Peyer's patch (tissue), 4 donors: ENCODE data around the gene NRBF2.

Source experiments
- CTCF ChIP-seq, 6 experiments: fragments of 450-650 bp in 4 of 6; fragments of 200-600 bp in 2 of 6; sonication (generic) in 1 of 6; IDR thresholded peaks; one replicate each; pipeline ENCODE4 v1.5.1; 2017 to 2019; ENCODE audit warnings: antibody characterized with exemption in 6 of 6, mild to moderate bottlenecking in 3 of 6, moderate library complexity in 1 of 6
- POLR2A ChIP-seq, 2 donors: fragments of 450-650 bp; IDR thresholded peaks; one replicate each; pipeline ENCODE4 v1.5.1; 2017; ENCODE audit warnings: antibody characterized with exemption in 2 of 2, mild to moderate bottlenecking in 2 of 2, moderate library complexity in 2 of 2

- no peak for TF ChIP-seq CTCF (IDR thresholded peaks at IDR 0.05)
- TF ChIP-seq POLR2A (IDR thresholded peaks at IDR 0.05), result no peak
Observed at GRCh38 chr10:63175534-63175933, 42.4 kb downstream of the NRBF2 start.
